Central memory CD8-positive, alpha-beta T cell (primary cell): ENCODE results near the gene NTMT1.

ENCODE experiments used
- ATAC-seq: fragments of 150-1000 bp; cut with Tn5 transposase; replicated peaks from 2 replicates; pipeline ENCODE4 v1.10.0; 2022; ENCODE audit warnings: mild to moderate bottlenecking, moderate FRiP score, moderate number of reproducible peaks; ENCODE audit not compliant: poor library complexity, severe bottlenecking; ENCODE audit errors: extremely low read depth
- DNase-seq, 2 donors: peaks; one replicate each; pipeline ENCODE4 v3.0.0; 2021; ENCODE audit warnings: low spot score in 2 of 2
- H3K27ac Mint-ChIP-seq: one replicate; pipeline ENCODE4 v1.8.0; 2022; ENCODE audit warnings: low read depth, mild to moderate bottlenecking, moderate library complexity, mixed read lengths
- H3K27me3 Mint-ChIP-seq: one replicate; pipeline ENCODE4 v1.8.0; 2022; ENCODE audit warnings: mixed read lengths
- H3K36me3 Mint-ChIP-seq: one replicate; pipeline ENCODE4 v1.8.0; 2022; ENCODE audit warnings: mild to moderate bottlenecking, moderate library complexity, mixed read lengths; ENCODE audit not compliant: insufficient read depth
- H3K4me1 Mint-ChIP-seq: one replicate; pipeline ENCODE4 v1.8.0; 2022; ENCODE audit warnings: mixed read lengths
- H3K4me3 Mint-ChIP-seq: one replicate; pipeline ENCODE4 v1.8.0; 2022; ENCODE audit warnings: mild to moderate bottlenecking, moderate library complexity, mixed read lengths
- H3K9me3 Mint-ChIP-seq: one replicate; pipeline ENCODE4 v1.8.0; 2022; ENCODE audit warnings: mixed read lengths

NTMT1 gene

DNA sequence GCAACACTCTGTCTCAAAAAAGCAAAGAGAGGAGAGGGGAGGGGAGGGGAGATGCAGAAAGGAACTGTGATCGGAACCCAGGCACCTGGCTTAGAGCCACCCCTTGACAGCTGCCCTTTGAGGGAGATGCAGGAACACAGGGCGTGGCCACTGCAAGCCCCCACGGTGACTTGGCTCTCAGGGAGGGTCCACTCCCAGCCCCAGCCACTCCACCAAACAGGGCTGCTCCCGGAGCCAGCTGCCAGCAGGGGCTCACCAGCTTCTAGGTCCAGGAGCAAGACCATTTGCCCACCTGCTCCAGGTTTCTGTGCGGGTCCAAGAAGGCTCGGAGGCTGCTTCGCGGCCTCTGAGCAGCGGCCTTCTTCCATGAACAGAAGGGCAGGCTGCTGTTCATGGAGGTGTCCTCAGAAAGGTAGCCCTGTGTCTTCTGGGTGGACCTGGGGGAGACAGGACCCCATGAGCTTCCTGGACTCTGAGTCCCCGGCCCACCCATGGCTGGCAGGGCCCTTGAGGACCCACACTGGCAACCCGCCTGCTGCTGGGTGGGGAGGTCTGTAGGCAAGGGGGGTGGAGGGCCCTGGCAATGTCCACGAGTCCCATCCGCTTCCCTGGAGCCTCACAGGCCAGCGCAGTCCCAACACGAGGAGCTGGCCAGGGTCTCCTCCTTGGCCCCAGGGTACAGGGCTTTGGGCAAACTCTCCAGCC is 13.0 kb upstream of the NTMT1 start:
- H3K27me3 Mint-ChIP-seq: no peaks in the 10 kb centered on the region
- H3K36me3 Mint-ChIP-seq: peaks cover 8% of the 10 kb centered on the region

DNA sequence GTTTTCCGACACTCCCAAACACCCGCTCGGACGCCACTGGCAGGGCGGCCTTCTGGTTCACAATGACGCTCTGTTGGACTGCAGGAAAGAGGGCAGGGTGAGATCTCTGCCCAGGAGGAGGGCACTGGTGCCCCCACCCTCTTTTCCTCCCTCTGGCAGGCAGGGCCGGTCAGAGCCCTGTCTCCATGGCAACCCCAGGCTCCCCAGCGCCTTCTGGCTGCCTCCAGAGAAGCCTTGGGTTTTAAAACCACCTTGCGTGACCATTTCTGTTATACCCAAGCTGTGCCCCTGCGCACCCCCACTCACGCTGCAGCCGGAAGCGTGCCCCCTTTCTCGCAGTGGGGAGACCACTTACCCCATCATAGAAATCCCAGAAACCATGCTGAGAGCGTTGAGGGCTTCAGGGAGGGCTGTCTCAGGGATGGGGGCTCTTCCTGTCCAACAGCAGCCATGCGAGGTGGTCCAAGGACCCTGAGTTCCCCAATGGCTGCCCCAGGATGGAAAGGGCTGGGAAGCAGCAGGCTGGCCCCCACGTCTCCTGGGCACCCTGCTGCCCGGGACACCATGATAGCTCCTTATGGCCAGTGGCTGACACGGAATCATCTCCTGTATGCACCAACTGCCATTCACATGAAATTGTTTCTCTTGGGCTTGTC is 12.3 kb upstream of the NTMT1 start:
- ATAC-seq: no peak
- peaks cover 8% of the 10 kb centered on the region for H3K36me3 Mint-ChIP-seq
- H3K27me3 Mint-ChIP-seq: peaks cover 1% of the 10 kb centered on the region
- H3K4me1 Mint-ChIP-seq: peaks cover 18% of the 10 kb centered on the region
- no peak overlapping the region for H3K4me3 Mint-ChIP-seq
- H3K27ac Mint-ChIP-seq: no peak overlapping the region
- no peak for DNase-seq
- H3K9me3 Mint-ChIP-seq: no peaks in the 10 kb centered on the region

More for the DNA sequence above, 13.0 kb upstream of the NTMT1 start:
- no peak for DNase-seq
- H3K4me3 Mint-ChIP-seq: no peak overlapping the region
- peaks cover 24% of the 10 kb centered on the region for H3K4me1 Mint-ChIP-seq
- ATAC-seq: no peak
- no peaks in the 10 kb centered on the region for H3K9me3 Mint-ChIP-seq
- H3K27ac Mint-ChIP-seq: no peak overlapping the region

DNA sequence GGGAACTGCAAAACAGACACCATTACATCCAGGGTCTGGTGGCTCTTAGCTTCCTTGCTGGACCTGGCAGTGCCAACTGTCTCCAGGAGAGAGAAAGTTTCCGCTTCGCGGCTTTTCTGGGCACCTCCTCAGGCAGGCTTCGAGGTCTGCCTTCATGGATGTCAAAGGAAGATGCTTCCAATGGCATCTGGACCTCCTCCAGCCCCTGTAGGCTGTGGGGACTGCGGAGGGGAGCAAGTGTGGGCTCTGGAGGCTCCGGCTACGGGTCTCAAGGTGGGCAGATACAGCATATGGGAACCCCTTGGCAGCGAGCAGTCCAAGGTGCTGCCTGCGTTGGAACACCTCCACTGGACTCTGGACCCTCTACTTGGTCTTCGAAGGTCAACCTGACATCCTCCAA is 11.0 kb upstream of the NTMT1 start:
- Mint-ChIP-seq H3K4me1 (peaks cover 9% of the 10 kb centered on the region), H3K27me3 (peaks cover 12% of the 10 kb centered on the region), H3K27ac (no peak overlapping the region), H3K9me3 (no peaks in the 10 kb centered on the region), H3K36me3 (peaks cover 3% of the 10 kb centered on the region), H3K4me3 (no peak overlapping the region)
- ATAC-seq: no peak
- DNase-seq: no peak

DNA sequence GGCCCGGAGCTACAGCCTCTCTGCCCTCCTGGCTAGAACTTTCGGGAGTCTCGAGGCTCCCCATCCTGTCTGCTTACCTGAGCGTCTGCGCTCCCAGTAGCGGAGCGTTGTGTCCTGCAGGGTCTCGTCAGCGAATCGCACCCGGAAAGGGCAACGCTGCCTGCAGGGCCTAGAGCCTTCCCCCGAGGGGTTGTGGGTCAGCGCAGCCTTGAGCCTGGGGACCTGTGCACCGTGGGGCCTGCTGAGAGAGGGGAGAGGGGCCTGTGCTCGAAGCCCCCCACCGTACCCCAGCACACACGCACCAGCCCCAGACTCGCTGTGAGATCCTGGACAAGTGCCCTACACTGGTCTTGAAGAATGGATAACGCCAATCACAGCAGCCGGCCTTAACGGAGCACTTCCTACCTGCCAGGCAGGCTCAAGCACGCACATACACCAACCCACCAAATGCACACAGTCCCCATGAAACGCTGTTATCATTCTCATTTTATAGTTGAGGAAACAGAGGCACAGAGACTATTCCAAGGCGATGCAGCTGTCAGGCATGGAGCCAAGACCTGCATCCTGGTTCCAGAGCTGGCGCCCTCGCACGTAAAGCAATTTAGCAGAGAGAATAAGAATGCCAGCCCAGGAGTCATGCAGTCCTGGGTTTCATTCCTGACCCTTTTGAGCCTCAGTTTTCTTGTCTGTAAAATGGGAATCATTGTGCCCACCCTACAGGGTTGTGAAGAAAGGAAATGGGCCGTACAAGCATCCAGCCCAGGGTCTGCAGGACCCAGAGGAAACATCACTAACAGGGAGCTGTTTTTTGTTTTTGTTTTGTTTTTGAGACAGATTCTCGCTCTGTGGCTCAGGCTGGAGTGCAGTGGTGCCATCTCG is 10.3 kb upstream of the NTMT1 start:
- DNase-seq (no peak), ATAC-seq (no peak)
- H3K9me3 Mint-ChIP-seq: no peaks in the 10 kb centered on the region
- peaks cover 13% of the 10 kb centered on the region for H3K27me3 Mint-ChIP-seq
- no peak overlapping the region for H3K4me3 Mint-ChIP-seq
- H3K4me1 Mint-ChIP-seq: peaks cover 7% of the 10 kb centered on the region
- H3K27ac Mint-ChIP-seq: no peak overlapping the region
- peaks cover 3% of the 10 kb centered on the region for H3K36me3 Mint-ChIP-seq

DNA sequence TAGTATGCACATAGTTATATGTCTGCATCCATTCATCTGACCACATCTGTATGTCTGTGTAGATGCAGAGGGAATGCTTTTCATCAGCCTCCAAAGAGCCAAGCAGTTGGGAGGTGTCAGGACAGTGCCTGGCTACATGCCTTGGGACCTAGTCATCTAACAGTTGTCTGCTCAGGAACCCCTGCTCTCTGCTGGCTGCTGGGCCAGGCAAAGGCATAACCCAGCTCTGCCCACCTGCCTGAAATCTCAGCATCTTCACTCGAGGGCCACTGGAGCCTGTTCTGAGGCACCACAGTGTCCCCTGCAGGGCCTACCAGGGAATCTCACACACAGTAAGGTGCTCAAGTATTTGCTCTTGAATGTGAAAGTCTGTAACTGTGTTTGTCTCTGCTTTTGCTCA is 8.8 kb upstream of the NTMT1 start:
- peak; percentile 43 for ATAC-seq
- no peak overlapping the region for H3K27ac Mint-ChIP-seq
- H3K36me3 Mint-ChIP-seq: no peaks in the 10 kb centered on the region

DNA sequence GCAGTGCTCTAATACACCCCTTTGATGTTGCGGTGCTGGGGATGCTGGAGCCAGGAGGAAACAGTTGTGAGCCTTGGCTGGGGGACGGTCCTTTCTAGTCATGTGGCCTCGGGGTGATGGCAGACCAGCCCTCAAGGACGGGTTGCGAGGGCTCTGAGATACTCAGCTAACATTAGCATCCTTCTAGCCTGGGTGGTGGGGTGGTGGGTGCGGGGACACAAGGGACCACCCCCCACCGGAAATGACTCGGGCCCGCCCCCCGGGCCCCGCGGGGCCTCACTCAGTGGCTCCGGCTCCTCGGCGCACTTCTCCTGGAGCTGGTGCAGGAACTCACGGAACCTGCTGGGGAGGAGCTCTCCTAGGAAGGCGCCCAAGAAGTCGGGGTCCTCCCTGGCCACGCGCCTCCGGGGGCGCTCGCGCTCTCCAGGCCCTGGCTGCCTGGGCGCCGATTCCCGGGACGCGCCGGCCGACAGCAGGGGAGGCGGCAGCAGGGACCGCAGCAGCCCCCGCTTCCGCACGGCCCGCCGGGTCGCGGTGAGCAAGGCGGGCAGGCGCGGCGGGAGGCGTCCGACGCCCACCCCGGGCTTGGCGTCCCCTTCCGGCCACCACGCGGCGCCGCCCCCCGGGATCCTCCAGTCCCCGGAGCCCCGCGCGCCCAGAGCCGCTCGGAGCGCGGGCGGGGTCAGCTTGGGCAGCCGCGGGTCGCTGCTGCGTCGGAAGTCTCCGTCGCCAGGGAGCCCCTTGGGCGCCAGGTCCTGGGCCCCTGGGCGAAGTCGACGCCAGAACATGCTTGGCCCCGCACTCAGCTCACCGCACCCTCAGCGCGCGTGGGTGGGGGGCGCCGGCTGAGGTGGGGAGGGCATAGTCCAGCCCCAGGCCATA is 5.9 kb upstream of the NTMT1 start:
- Mint-ChIP-seq H3K4me3 (peak overlapping the region; percentile 0), H3K4me1 (peaks cover 6% of the 10 kb centered on the region), H3K36me3 (peaks cover 8% of the 10 kb centered on the region), H3K27me3 (peaks cover 24% of the 10 kb centered on the region), H3K27ac (no peak overlapping the region), H3K9me3 (no peaks in the 10 kb centered on the region)
- no peak for ATAC-seq
- no peak for DNase-seq

More for the DNA sequence above, 8.8 kb upstream of the NTMT1 start:
- peaks cover 24% of the 10 kb centered on the region for H3K27me3 Mint-ChIP-seq
- no peak overlapping the region for H3K4me3 Mint-ChIP-seq
- DNase-seq: no peak
- no peaks in the 10 kb centered on the region for H3K4me1 Mint-ChIP-seq
- no peaks in the 10 kb centered on the region for H3K9me3 Mint-ChIP-seq

DNA sequence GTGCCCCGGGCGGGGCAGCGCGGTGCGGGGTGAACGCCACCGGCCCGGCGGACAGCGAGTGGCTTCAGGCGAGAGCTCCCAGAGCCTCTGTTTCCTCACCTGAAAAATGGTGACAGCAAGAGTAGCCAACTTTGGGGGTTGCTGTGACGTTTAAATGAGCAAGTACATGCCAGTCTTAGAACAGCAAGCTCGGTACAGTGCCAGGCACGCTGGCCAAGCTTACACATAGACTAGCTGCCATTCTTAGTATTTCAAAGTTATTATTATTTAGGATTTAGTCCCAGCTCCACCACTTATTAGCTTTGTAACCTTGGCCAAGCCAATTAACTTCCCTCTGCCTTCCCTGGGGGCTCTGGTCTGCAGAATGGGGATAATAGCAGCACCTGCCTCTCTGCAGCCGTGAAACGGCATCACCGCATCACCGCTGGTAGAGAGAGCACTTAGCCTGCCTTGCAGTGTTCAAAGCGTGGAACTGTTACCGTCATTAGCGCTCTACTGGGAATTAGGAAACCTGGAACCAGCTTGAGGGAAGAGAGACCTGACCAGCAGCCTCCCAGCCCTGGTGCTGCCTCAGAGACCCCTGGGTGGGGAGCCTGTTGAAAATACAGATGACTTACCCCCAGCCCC is 5.2 kb upstream of the NTMT1 start, which contains the start of gene C9orf50:
TSS of gene C9orf50 (minus strand) at position 433 of the 627 bp plus-strand sequence. CDS start 527 bp downstream, outside the sequence.
- peaks cover 8% of the 10 kb centered on the region for H3K4me1 Mint-ChIP-seq
- H3K9me3 Mint-ChIP-seq: no peaks in the 10 kb centered on the region
- H3K27me3 Mint-ChIP-seq: peaks cover 24% of the 10 kb centered on the region
- no peak for DNase-seq
- H3K36me3 Mint-ChIP-seq: peaks cover 11% of the 10 kb centered on the region
- H3K4me3 Mint-ChIP-seq: no peak within 1 kb of the TSS
- no peak for ATAC-seq
- no peak within 1 kb of the TSS for H3K27ac Mint-ChIP-seq

DNA sequence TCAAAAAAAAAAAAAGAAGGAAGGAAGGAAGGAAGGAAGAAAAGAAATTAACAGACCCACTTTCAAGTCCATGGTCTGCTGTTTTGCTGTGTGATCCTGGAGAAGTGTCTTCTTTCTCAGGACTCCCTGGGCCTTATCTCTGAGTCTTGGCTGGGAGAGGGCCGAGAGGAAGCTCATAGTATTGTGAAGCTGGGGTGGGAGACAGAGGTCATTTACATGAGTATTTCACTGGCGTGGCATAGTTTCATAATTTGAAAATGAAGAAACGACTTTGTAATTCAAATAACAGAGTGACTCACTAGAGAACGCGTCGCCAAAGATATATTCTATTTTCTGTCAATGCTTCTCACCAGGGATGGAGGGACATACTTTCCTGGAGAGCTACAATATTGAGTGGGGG is 2.6 kb upstream of the NTMT1 start:
- Mint-ChIP-seq H3K4me1 (peaks cover 24% of the 10 kb centered on the region), H3K4me3 (no peak overlapping the region), H3K27ac (no peak overlapping the region), H3K36me3 (peaks cover 20% of the 10 kb centered on the region), H3K27me3 (peaks cover 24% of the 10 kb centered on the region), H3K9me3 (no peaks in the 10 kb centered on the region)
- ATAC-seq (no peak), DNase-seq (no peak)

DNA sequence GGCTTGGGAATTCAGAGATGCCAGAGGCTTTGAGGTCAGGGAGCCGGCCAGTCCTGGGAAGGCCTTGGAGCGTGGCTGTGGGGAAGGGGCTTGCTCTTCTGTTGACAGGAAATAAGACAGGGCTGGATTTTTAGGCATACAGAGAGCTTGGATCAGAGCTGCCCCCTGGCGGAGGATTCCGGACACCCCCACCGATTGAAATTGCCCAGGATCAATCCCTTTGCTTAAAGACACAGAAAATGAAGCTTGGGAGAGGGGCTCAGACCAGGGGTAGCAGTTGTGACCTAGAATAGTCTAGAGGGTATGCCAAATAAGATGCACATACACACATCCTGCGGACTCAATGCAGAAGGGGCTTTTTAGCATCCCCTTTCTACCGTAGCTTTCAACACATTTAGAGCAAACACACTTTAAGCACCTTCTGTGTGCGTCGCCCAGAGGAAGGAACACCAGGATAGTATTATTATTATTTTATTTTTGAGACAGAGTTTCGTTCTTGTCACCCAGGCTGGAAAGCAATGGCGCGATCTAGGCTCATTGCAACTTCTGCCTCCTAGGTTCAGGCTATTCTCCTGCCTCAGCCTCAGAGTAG is 1.7 kb upstream of the NTMT1 start:
- Mint-ChIP-seq H3K4me3 (peak overlapping the region; percentile 89), H3K27ac (no peak overlapping the region), H3K27me3 (peaks cover 16% of the 10 kb centered on the region), H3K36me3 (peaks cover 20% of the 10 kb centered on the region), H3K9me3 (no peaks in the 10 kb centered on the region), H3K4me1 (peaks cover 32% of the 10 kb centered on the region)
- ATAC-seq: no peak
- DNase-seq: peak; percentile 48 to 57

DNA sequence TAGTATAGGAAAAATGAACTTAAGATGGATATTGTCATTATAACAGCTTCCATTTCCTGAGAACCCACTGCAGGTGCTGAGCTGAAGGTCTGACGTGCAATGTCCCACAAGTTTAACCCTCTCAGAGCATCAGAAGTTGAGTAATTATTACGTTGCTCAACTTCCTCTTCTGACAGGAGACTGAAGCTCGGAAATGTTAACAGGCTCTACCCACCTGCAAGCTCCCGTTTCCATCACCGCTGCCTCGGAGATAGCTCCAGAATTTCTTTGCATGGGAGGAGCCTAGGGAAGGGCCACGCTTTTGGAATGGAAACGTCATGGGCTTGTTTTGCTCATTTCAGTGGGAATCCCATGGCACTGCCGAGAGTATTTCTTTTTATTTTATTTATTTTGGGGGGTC is 1.0 kb upstream of the NTMT1 start:
- peaks cover 12% of the 10 kb centered on the region for H3K27me3 Mint-ChIP-seq
- H3K4me3 Mint-ChIP-seq: peak overlapping the region; percentile 89
- peak; percentile 24 for ATAC-seq

DNA sequence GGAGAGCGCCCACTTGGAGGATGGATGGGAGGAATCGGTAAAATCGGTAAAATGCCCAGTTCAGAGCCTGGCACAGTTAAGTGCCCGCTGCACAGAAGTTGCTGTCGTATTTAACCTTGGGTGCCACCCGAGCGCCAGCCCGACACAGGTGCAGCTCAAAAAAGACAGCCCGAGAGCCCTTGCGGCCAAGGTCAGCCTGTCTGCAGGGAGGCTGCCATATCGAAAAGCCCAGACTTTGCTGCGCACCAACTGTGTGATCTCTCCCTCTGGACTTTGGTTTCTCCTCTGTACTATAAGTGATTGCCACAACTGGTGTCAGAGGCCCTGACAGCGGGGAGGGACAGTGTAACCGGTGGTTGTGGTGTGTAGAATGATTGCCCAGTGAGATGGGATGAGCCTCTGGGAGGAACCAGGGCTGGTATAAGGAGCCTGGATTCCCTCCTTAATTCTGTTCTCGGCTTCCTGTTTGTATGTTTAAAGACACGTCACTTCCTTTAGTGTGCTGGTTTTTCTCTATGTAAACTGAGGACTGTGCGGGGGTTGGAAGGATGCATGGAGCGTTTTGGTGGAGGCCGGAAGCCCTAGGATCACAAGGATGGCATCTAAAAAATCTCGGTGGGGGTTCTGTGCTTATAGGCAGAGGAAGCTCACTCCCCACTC is 792 bp downstream of the NTMT1 start:
- Mint-ChIP-seq H3K27ac (peak overlapping the region; percentile 95), H3K27me3 (no peaks in the 10 kb centered on the region), H3K36me3 (peaks cover 29% of the 10 kb centered on the region), H3K4me3 (peak overlapping the region; percentile 89), H3K9me3 (no peaks in the 10 kb centered on the region), H3K4me1 (peaks cover 51% of the 10 kb centered on the region)
- DNase-seq (peak; percentile 31 to 48), ATAC-seq (peak; percentile 45)

More for the DNA sequence above, 1.0 kb upstream of the NTMT1 start:
- no peak for DNase-seq
- H3K9me3 Mint-ChIP-seq: no peaks in the 10 kb centered on the region
- peaks cover 20% of the 10 kb centered on the region for H3K36me3 Mint-ChIP-seq
- H3K27ac Mint-ChIP-seq: peak overlapping the region; percentile 95
- H3K4me1 Mint-ChIP-seq: peaks cover 38% of the 10 kb centered on the region
